HepG2 (cell line): ENCODE data around the gene UBB. TPM values are rescaled to one million over a fixed set of nuclear protein-coding genes. Genes with fewer than 3 reads are reported as not detected.

Experiments used
- ARID5B ChIP-seq: IDR thresholded peaks from 2 replicates; pipeline ENCODE4 v1.4.0; 2020; ENCODE audit warnings: mild to moderate bottlenecking, missing genetic modification reagents
- ETV6 ChIP-seq: sonication (generic); formaldehyde crosslinking; conservative IDR thresholded peaks from 2 replicates; pipeline ENCODE4 v1.4.0; 2020; ENCODE audit warnings: missing genetic modification reagents
- FOXO4 ChIP-seq: sonication (generic); formaldehyde crosslinking; conservative IDR thresholded peaks from 2 replicates; pipeline ENCODE4 v1.8.1; 2023; ENCODE audit warnings: missing genetic modification reagents
- KDM2A ChIP-seq: sonication (generic); formaldehyde crosslinking; IDR thresholded peaks from 2 replicates; pipeline ENCODE4 v1.4.0; 2020; ENCODE audit warnings: low read depth, missing genetic modification reagents, borderline replicate concordance
- MED8 ChIP-seq: sonication (generic); formaldehyde crosslinking; IDR thresholded peaks from 2 replicates; pipeline ENCODE4 v1.8.1; 2023; ENCODE audit warnings: mild to moderate bottlenecking, missing genetic modification reagents; ENCODE audit not compliant: insufficient replicate concordance
- MYC ChIP-seq: sonication (generic); formaldehyde crosslinking; IDR thresholded peaks from 2 replicates; pipeline ENCODE4 v1.9.0; 2021; ENCODE audit warnings: missing genetic modification reagents, borderline replicate concordance
- NONO ChIP-seq, 2 experiments: fragments of 450-650 bp in 1 of 2; sonication (generic) in 1 of 2; formaldehyde crosslinking in 1 of 2; IDR thresholded peaks in 1 of 2; conservative IDR thresholded peaks in 1 of 2; 2 replicates each; pipeline versions ENCODE4 v1.6.1 to v1.8.0; 2017 to 2022; ENCODE audit warnings: mild to moderate bottlenecking in 1 of 2, missing genetic modification reagents in 1 of 2, moderate library complexity in 1 of 2
- PHF5A ChIP-seq: IDR thresholded peaks from one replicate; pipeline ENCODE4 v1.6.1; 2018; ENCODE audit warnings: low read depth, missing genetic modification reagents; ENCODE audit not compliant: unreplicated experiment
- POGZ ChIP-seq: sonication (generic); formaldehyde crosslinking; IDR thresholded peaks from 2 replicates; pipeline ENCODE4 v1.4.0; 2020; ENCODE audit warnings: mild to moderate bottlenecking, missing genetic modification reagents
- POLR2AphosphoS5 ChIP-seq: IDR thresholded peaks from 2 replicates; pipeline ENCODE4 v1.6.1; 2012; ENCODE audit warnings: low read depth, low read length
- RFX5 ChIP-seq: IDR thresholded peaks from 2 replicates; pipeline ENCODE4 v1.6.1; 2011; ENCODE audit warnings: low read depth, low read length, improper control_type of control experiment
- SAP130 ChIP-seq: IDR thresholded peaks from 2 replicates; pipeline ENCODE4 v1.6.1; 2016; ENCODE audit warnings: low read depth
- SMC3 ChIP-seq: IDR thresholded peaks from 2 replicates; pipeline ENCODE4 v1.6.1; 2011; ENCODE audit warnings: low read length, improper control_type of control experiment
- ZFAT ChIP-seq: sonication (generic); formaldehyde crosslinking; conservative IDR thresholded peaks from 2 replicates; pipeline ENCODE4 v1.8.1; 2023; ENCODE audit warnings: missing genetic modification reagents, inconsistent platforms
- ZFX ChIP-seq: sonication (generic); formaldehyde crosslinking; IDR thresholded peaks from 2 replicates; pipeline ENCODE4 v1.4.0; 2020; ENCODE audit warnings: mild to moderate bottlenecking, low read depth, missing genetic modification reagents, moderate library complexity
- ZNF12 ChIP-seq: sonication (generic); formaldehyde crosslinking; IDR thresholded peaks from 2 replicates; pipeline ENCODE4 v1.5.0; 2020; ENCODE audit warnings: missing genetic modification reagents
- ZNF138 ChIP-seq: sonication (generic); formaldehyde crosslinking; IDR thresholded peaks from 2 replicates; pipeline ENCODE4 v1.5.0; 2020; ENCODE audit warnings: mild to moderate bottlenecking, low read depth, missing genetic modification reagents
- ZNF350 ChIP-seq: sonication (generic); formaldehyde crosslinking; IDR thresholded peaks from 2 replicates; pipeline ENCODE4 v1.4.0; 2020; ENCODE audit warnings: mild to moderate bottlenecking, low read depth, missing genetic modification reagents, borderline replicate concordance
- ZNF629 ChIP-seq: sonication (generic); formaldehyde crosslinking; conservative IDR thresholded peaks from 2 replicates; pipeline ENCODE4 v1.5.0; 2020; ENCODE audit warnings: missing genetic modification reagents
- polyA plus RNA-seq, 8 experiments: library from polyadenylated mRNA; depleted of rRNA in 3 of 8; stranded (reverse) in 7 of 8; unstranded in 1 of 8; fragments of >200 nt; fragmentation: Illumina TruSeq in 4 of 8; extraction: Trizol in 4 of 8; gene quantifications; 2 replicates each; pipeline versions ENCODE4 v1.2.1 to v1.2.3, GENCODE V29; 2011 to 2016; ENCODE audit warnings: low read depth in 4 of 8, missing spikeins in 1 of 8, mixed read lengths in 1 of 8; ENCODE audit not compliant: insufficient read depth in 1 of 8
- total RNA-seq, 5 experiments: library from RNA; depleted of rRNA; stranded (reverse); fragments of >200 nt; fragmentation: Illumina TruSeq; extraction: Trizol; gene quantifications; 2 replicates each; pipeline ENCODE4 v1.2.3, GENCODE V29; 2016; ENCODE audit warnings: low read depth in 1 of 5
- TF ChIP-seq, protein P1 (sequence below): sonication (generic); formaldehyde crosslinking; IDR thresholded peaks from 2 replicates; pipeline ENCODE4 v1.4.0; 2020; ENCODE audit warnings: missing genetic modification reagents
- TF ChIP-seq, protein P2 (sequence below): IDR thresholded peaks from 2 replicates; pipeline ENCODE4 v1.6.1; 2016; ENCODE audit warnings: control low read depth

UBB gene
- total and polyA plus RNA-seq, 2 of the 13 experiments (the other 11 are each of a cell fraction or from before 2014, with no cell fraction given), result 1,130 to 2,066 TPM

GRCh38 chr17:16380640-16381495, at the start of gene UBB (continued):
- TF ChIP-seq, protein P1, sequence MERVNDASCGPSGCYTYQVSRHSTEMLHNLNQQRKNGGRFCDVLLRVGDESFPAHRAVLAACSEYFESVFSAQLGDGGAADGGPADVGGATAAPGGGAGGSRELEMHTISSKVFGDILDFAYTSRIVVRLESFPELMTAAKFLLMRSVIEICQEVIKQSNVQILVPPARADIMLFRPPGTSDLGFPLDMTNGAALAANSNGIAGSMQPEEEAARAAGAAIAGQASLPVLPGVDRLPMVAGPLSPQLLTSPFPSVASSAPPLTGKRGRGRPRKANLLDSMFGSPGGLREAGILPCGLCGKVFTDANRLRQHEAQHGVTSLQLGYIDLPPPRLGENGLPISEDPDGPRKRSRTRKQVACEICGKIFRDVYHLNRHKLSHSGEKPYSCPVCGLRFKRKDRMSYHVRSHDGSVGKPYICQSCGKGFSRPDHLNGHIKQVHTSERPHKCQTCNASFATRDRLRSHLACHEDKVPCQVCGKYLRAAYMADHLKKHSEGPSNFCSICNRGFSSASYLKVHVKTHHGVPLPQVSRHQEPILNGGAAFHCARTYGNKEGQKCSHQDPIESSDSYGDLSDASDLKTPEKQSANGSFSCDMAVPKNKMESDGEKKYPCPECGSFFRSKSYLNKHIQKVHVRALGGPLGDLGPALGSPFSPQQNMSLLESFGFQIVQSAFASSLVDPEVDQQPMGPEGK (CRISPR knock-in tag), result peak; percentile 73; the same call in 1 of the 2 replicates
- peak; percentile 79 for TF ChIP-seq SAP130 (CRISPR knock-in tag)
- TF ChIP-seq ETV6 (CRISPR knock-in tag), result no peak
- TF ChIP-seq MYC (CRISPR knock-in tag), result peak; percentile 36
- peak; percentile 94 for TF ChIP-seq POGZ (CRISPR knock-in tag)
- TF ChIP-seq ZNF350 (CRISPR knock-in tag), result peak; percentile 69; the same call in 1 of the 2 replicates
- TF ChIP-seq, protein P2, sequence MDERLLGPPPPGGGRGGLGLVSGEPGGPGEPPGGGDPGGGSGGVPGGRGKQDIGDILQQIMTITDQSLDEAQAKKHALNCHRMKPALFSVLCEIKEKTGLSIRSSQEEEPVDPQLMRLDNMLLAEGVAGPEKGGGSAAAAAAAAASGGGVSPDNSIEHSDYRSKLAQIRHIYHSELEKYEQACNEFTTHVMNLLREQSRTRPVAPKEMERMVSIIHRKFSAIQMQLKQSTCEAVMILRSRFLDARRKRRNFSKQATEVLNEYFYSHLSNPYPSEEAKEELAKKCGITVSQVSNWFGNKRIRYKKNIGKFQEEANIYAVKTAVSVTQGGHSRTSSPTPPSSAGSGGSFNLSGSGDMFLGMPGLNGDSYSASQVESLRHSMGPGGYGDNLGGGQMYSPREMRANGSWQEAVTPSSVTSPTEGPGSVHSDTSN, result peak; percentile 64
- TF ChIP-seq FOXO4 (CRISPR knock-in tag), result 0 out of 2 replicates have a peak, but pooled peaks have one; percentile 6
- peak; percentile 85; the same call in 1 of the 2 replicates for TF ChIP-seq ZNF138 (CRISPR knock-in tag)
- no peak for TF ChIP-seq MED8 (CRISPR knock-in tag)
- TF ChIP-seq PHF5A, result no peak
- TF ChIP-seq ZNF629 (CRISPR knock-in tag), result no peak
- TF ChIP-seq ZFX (CRISPR knock-in tag), result peak; percentile 89
- no peak for TF ChIP-seq ZFAT (CRISPR knock-in tag)
- peak; percentile 14 for TF ChIP-seq ARID5B (CRISPR knock-in tag)
- no peak for TF ChIP-seq NONO (IDR thresholded peaks at IDR 0.05)
- peak; percentile 85 for TF ChIP-seq NONO (CRISPR knock-in tag; conservative IDR thresholded peaks at IDR 0.05)
- peak; percentile 28; the same call in 1 of the 2 replicates for TF ChIP-seq SMC3
- TF ChIP-seq RFX5, result peak; percentile 97
- no peak for TF ChIP-seq ZNF12
- TF ChIP-seq KDM2A (CRISPR knock-in tag), result peak; percentile 60
- peak; percentile 100 for TF ChIP-seq POLR2AphosphoS5
